Measurements from ENCODE around the gene COL27A1.

- TF ChIP-seq TAF1 (IDR thresholded peaks at IDR 0.05; ENCODE audit: borderline replicate concordance, low read depth, low read length): no peak
- no peak for TF ChIP-seq POLR2AphosphoS5 (IDR thresholded peaks at IDR 0.05; ENCODE audit: low read depth, low read length)
- TF ChIP-seq POLR2A (IDR thresholded peaks at IDR 0.05; ENCODE audit: low read depth, low read length): no peak
Observed at GRCh38 chr9:114343471-114344187, 188.3 kb downstream of the COL27A1 start.

Data from GM12892 (cell line).